AG04449 (cell line): ENCODE results near the gene PHC1.

Source experiments
- CTCF ChIA-PET: fragments of 350-600 bp; formaldehyde crosslinking; extraction: SDS; loops from one replicate; lab custom pipeline; 2021; ENCODE audit warnings: antibody characterized with exemption; lab: Yijun Ruan, JAX
- POLR2A ChIA-PET: fragments of 400-600, 350-600 bp; formaldehyde crosslinking; extraction: SDS; loops from one replicate; lab custom pipeline; 2020; ENCODE audit warnings: antibody characterized with exemption, inconsistent platforms; lab: Yijun Ruan, JAX
- DNase-seq: peaks from one replicate; pipeline ENCODE4 v3.0.0-alpha.2; 2010; ENCODE audit warnings: low read depth, low spot score
- H3K4me3 ChIP-seq: 2 replicates; pipeline ENCODE4 v1.5.1; 2011; ENCODE audit warnings: low read depth, mild to moderate bottlenecking, control low read depth, low read length
- CTCF ChIP-seq: IDR thresholded peaks from one replicate; pipeline ENCODE4 v1.5.1; 2011; ENCODE audit warnings: mild to moderate bottlenecking, moderate library complexity, low read length, control low read depth, inconsistent platforms; ENCODE audit not compliant: insufficient read depth; ENCODE audit errors: missing control alignments

Gene PHC1

GRCh38 chr12:8906266-8907180, 7.8 kb upstream of the PHC1 start:
- CTCF ChIA-PET = interaction anchor here (1.8 to 3.2 kb wide), 2 partner anchors 8 to 16 kb away, joined by 4 to 15 read pairs; no protein-coding TSS in a partner anchor
- POLR2A ChIA-PET = no interaction called here
- no peak for DNase-seq
- TF ChIP-seq CTCF = no peak
- no peak overlapping the region for H3K4me3 ChIP-seq

GRCh38 chr12:8907513-8907912, 6.8 kb upstream of the PHC1 start:
- CTCF ChIA-PET = interaction anchor here (1.8 to 3.2 kb wide), 2 partner anchors 9 to 17 kb away, joined by 4 to 15 read pairs; no protein-coding TSS in a partner anchor
- POLR2A ChIA-PET = no interaction called here
- no peak for TF ChIP-seq CTCF
- no peak for DNase-seq
- H3K4me3 ChIP-seq = no peak overlapping the region

GRCh38 chr12:8909752-8910151, 4.6 kb upstream of the PHC1 start:
- POLR2A ChIA-PET = no interaction called here
- CTCF ChIA-PET = no interaction called here
- DNase-seq = no peak

GRCh38 chr12:8911606-8912268, 2.6 kb upstream of the PHC1 start:
- ChIA-PET CTCF (interaction anchor here (1.3 to 5.2 kb wide), 5 partner anchors 12 to 254 kb away, joined by 3 to 43 read pairs (median 6); partner anchors contain the start of gene M6PR), POLR2A (no interaction called here)
- no peak for TF ChIP-seq CTCF

More at GRCh38 chr12:8909752-8910151, 4.6 kb upstream of the PHC1 start:
- no peak for TF ChIP-seq CTCF
- no peak overlapping the region for H3K4me3 ChIP-seq

GRCh38 chr12:8912914-8913313, 1.4 kb upstream of the PHC1 start:
- CTCF ChIA-PET = interaction anchor here (0.6 to 5.2 kb wide), 6 partner anchors 11 to 255 kb away, joined by 3 to 43 read pairs (median 6); partner anchors contain the start of gene M6PR
- POLR2A ChIA-PET = interaction anchor here (0.6 kb wide), 1 partner anchor 304 kb away, joined by 3 read pairs; no protein-coding TSS in a partner anchor
- no peak for TF ChIP-seq CTCF
- no peak overlapping the region for H3K4me3 ChIP-seq
- no peak for DNase-seq

More at GRCh38 chr12:8911606-8912268, 2.6 kb upstream of the PHC1 start:
- H3K4me3 ChIP-seq = no peak overlapping the region
- no peak for DNase-seq
